ENCODE results near the gene NHERF1. TPM values are rescaled to one million over a fixed set of nuclear protein-coding genes. Genes with fewer than 3 reads are reported as not detected.

Gene NHERF1
- total RNA-seq, 4 donors from 2014 or later: 10.3 to 25.7 (median 19.9) TPM

GRCh38 chr17:74799097-74799496 is 50.7 kb downstream of the NHERF1 start:
- ATAC-seq: no peak
- no peak for TF ChIP-seq EP300 (IDR thresholded peaks at IDR 0.05)
- no peak for TF ChIP-seq POLR2AphosphoS5 (IDR thresholded peaks at IDR 0.05)
- TF ChIP-seq, protein P1, sequence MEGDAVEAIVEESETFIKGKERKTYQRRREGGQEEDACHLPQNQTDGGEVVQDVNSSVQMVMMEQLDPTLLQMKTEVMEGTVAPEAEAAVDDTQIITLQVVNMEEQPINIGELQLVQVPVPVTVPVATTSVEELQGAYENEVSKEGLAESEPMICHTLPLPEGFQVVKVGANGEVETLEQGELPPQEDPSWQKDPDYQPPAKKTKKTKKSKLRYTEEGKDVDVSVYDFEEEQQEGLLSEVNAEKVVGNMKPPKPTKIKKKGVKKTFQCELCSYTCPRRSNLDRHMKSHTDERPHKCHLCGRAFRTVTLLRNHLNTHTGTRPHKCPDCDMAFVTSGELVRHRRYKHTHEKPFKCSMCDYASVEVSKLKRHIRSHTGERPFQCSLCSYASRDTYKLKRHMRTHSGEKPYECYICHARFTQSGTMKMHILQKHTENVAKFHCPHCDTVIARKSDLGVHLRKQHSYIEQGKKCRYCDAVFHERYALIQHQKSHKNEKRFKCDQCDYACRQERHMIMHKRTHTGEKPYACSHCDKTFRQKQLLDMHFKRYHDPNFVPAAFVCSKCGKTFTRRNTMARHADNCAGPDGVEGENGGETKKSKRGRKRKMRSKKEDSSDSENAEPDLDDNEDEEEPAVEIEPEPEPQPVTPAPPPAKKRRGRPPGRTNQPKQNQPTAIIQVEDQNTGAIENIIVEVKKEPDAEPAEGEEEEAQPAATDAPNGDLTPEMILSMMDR (IDR thresholded peaks at IDR 0.05): no peak
- TF ChIP-seq POLR2A (IDR thresholded peaks at IDR 0.05): no peak
- no CpG with 5 or more reads among the region's 14 CpGs for WGBS, 2 donors (ENCODE audit: low coverage in 1 of 2)
- Histone ChIP-seq H3K4me3 (no peak overlapping the region), H3K4me1 (no peaks in the 10 kb centered on the region), H3K36me3 (peaks cover 0 to 95% of the 10 kb centered on the region in 2 donors), H3K9me3 (no peaks in the 10 kb centered on the region), H3K27ac (no peak overlapping the region), H3K27me3 (no peaks in the 10 kb centered on the region)

- no peak overlapping the region for H3K27ac ChIP-seq
- no peak overlapping the region for H3K4me3 ChIP-seq
- peaks cover 0 to 95% of the 10 kb centered on the region in 2 donors for H3K36me3 ChIP-seq
- no peaks in the 10 kb centered on the region for H3K9me3 ChIP-seq
- ATAC-seq: no peak
- TF ChIP-seq, protein P1 (IDR thresholded peaks at IDR 0.05): no peak
- no peak for TF ChIP-seq POLR2A (IDR thresholded peaks at IDR 0.05)
- no peak for TF ChIP-seq EP300 (IDR thresholded peaks at IDR 0.05)
- TF ChIP-seq POLR2AphosphoS5 (IDR thresholded peaks at IDR 0.05): no peak
- no peaks in the 10 kb centered on the region for H3K27me3 ChIP-seq
- 83% methylated on average over 1 of the region's 7 CpGs; no CpG with 5 or more reads in 1 of the 2 donors for WGBS, 2 donors (ENCODE audit: low coverage in 1 of 2)
- no peaks in the 10 kb centered on the region for H3K4me1 ChIP-seq
These were observed 52.1 kb downstream of the NHERF1 start for GRCh38 chr17:74800531-74800930.

GRCh38 chr17:74801896-74802295 is 53.5 kb downstream of the NHERF1 start:
- ATAC-seq: no peak
- Histone ChIP-seq H3K4me1 (no peaks in the 10 kb centered on the region), H3K27me3 (no peaks in the 10 kb centered on the region), H3K4me3 (no peak overlapping the region), H3K9me3 (no peaks in the 10 kb centered on the region), H3K36me3 (peaks cover 0 to 88% of the 10 kb centered on the region in 2 donors), H3K27ac (no peak overlapping the region)
- no peak for TF ChIP-seq POLR2AphosphoS5 (IDR thresholded peaks at IDR 0.05)
- no peak for TF ChIP-seq EP300 (IDR thresholded peaks at IDR 0.05)
- no peak for TF ChIP-seq POLR2A (IDR thresholded peaks at IDR 0.05)
- TF ChIP-seq, protein P1 (IDR thresholded peaks at IDR 0.05): no peak
- WGBS, 2 donors (ENCODE audit: low coverage in 1 of 2): 70% methylated on average over 5 of the region's 8 CpGs; no CpG with 5 or more reads in 1 of the 2 donors

GRCh38 chr17:74803388-74803930 is 55.0 kb downstream of the NHERF1 start:
- H3K4me3 ChIP-seq: no peak overlapping the region
- H3K36me3 ChIP-seq: peaks cover 0 to 87% of the 10 kb centered on the region in 2 donors
- TF ChIP-seq POLR2A (IDR thresholded peaks at IDR 0.05) (no peak), EP300 (IDR thresholded peaks at IDR 0.05) (no peak), POLR2AphosphoS5 (IDR thresholded peaks at IDR 0.05) (no peak)
- TF ChIP-seq, protein P1 (IDR thresholded peaks at IDR 0.05): no peak
- no peak for ATAC-seq
- no peaks in the 10 kb centered on the region for H3K4me1 ChIP-seq
- H3K27ac ChIP-seq: no peak overlapping the region
- 86 to 94% methylated on average over 5 to 12 of the region's 12 CpGs for WGBS, 2 donors (ENCODE audit: low coverage in 1 of 2)
- H3K9me3 ChIP-seq: no peaks in the 10 kb centered on the region
- no peaks in the 10 kb centered on the region for H3K27me3 ChIP-seq

GRCh38 chr17:74803971-74804370 is 55.5 kb downstream of the NHERF1 start:
- peaks cover 0 to 87% of the 10 kb centered on the region in 2 donors for H3K36me3 ChIP-seq
- H3K4me1 ChIP-seq: no peaks in the 10 kb centered on the region
- TF ChIP-seq, protein P1 (IDR thresholded peaks at IDR 0.05): no peak
- TF ChIP-seq POLR2A (IDR thresholded peaks at IDR 0.05): no peak
- no peak for TF ChIP-seq EP300 (IDR thresholded peaks at IDR 0.05)
- TF ChIP-seq POLR2AphosphoS5 (IDR thresholded peaks at IDR 0.05): no peak
- H3K27me3 ChIP-seq: no peaks in the 10 kb centered on the region
- WGBS, 2 donors (ENCODE audit: low coverage in 1 of 2): 22 to 63% methylated on average over 1 to 2 of the region's 5 CpGs
- H3K27ac ChIP-seq: no peak overlapping the region
- H3K9me3 ChIP-seq: no peaks in the 10 kb centered on the region
- no peak for ATAC-seq
- no peak overlapping the region for H3K4me3 ChIP-seq

Data from gastroesophageal sphincter (tissue), 4 donors.